HepG2 (cell line): ENCODE measurements around the gene LYZL6. TPM values are rescaled to one million over a fixed set of nuclear protein-coding genes. Genes with fewer than 3 reads are reported as not detected.
A peak's percentile ranks its signal among the peaks of the same experiment; 100 is the strongest.

Experiments used
- BRCA1 ChIP-seq: sonication (generic); formaldehyde crosslinking; IDR thresholded peaks from 2 replicates; pipeline ENCODE4 v1.4.0; 2020; ENCODE audit warnings: missing genetic modification reagents
- DMAP1 ChIP-seq: IDR thresholded peaks from 2 replicates; pipeline ENCODE4 v1.6.1; 2016
- HMGA1 ChIP-seq: sonication (generic); formaldehyde crosslinking; conservative IDR thresholded peaks from 2 replicates; pipeline ENCODE4 v1.4.0; 2020; ENCODE audit warnings: missing genetic modification reagents
- LCORL ChIP-seq, 2 experiments: fragments of 450-650 bp in 1 of 2; sonication (generic) in 1 of 2; formaldehyde crosslinking in 1 of 2; IDR thresholded peaks; 2 replicates each; pipeline versions ENCODE4 v1.5.0 to v1.6.1; 2017 to 2020; ENCODE audit warnings: antibody characterized with exemption in 1 of 2, missing genetic modification reagents in 1 of 2
- MAFG ChIP-seq: sonication (generic); formaldehyde crosslinking; IDR thresholded peaks from 2 replicates; pipeline ENCODE4 v1.5.1; 2020; ENCODE audit warnings: mild to moderate bottlenecking, missing genetic modification reagents
- MAZ ChIP-seq, 2 experiments: sonication (generic) in 1 of 2; formaldehyde crosslinking in 1 of 2; IDR thresholded peaks; 2 replicates each; pipeline versions ENCODE4 v1.5.0 to v1.6.1; 2012 to 2020; ENCODE audit warnings: low read depth in 2 of 2, mild to moderate bottlenecking in 2 of 2, borderline replicate concordance in 1 of 2, improper control_type of control experiment in 1 of 2, low read length in 1 of 2, missing genetic modification reagents in 1 of 2, moderate library complexity in 1 of 2
- PCBP1 ChIP-seq: fragments of 200-400 bp; formaldehyde crosslinking; IDR thresholded peaks from 2 replicates; pipeline ENCODE4 v1.6.1; 2017; ENCODE audit warnings: mild to moderate bottlenecking, low read depth, low read length, borderline replicate concordance
- PHF21A ChIP-seq: sonication (generic); formaldehyde crosslinking; IDR thresholded peaks from 2 replicates; pipeline ENCODE4 v1.5.0; 2020; ENCODE audit warnings: mild to moderate bottlenecking, missing genetic modification reagents
- TOPORS ChIP-seq: sonication (generic); formaldehyde crosslinking; IDR thresholded peaks from 2 replicates; pipeline ENCODE4 v1.8.0; 2023; ENCODE audit warnings: mild to moderate bottlenecking, missing genetic modification reagents
- ZNF335 ChIP-seq: sonication (generic); formaldehyde crosslinking; IDR thresholded peaks from 2 replicates; pipeline ENCODE4 v1.4.0; 2020; ENCODE audit warnings: missing genetic modification reagents
- ZNF44 ChIP-seq: sonication (generic); formaldehyde crosslinking; IDR thresholded peaks from 2 replicates; pipeline ENCODE4 v1.5.1; 2020; ENCODE audit warnings: mild to moderate bottlenecking, missing genetic modification reagents
- ZNF670 ChIP-seq: sonication (generic); formaldehyde crosslinking; IDR thresholded peaks from 2 replicates; pipeline ENCODE4 v1.8.0; 2022; ENCODE audit warnings: mild to moderate bottlenecking, missing genetic modification reagents, borderline replicate concordance
- polyA plus RNA-seq, 8 experiments: library from polyadenylated mRNA; depleted of rRNA in 3 of 8; stranded (reverse) in 7 of 8; unstranded in 1 of 8; fragments of >200 nt; fragmentation: Illumina TruSeq in 4 of 8; extraction: Trizol in 4 of 8; gene quantifications; 2 replicates each; pipeline versions ENCODE4 v1.2.1 to v1.2.3, GENCODE V29; 2011 to 2016; ENCODE audit warnings: low read depth in 4 of 8, missing spikeins in 1 of 8, mixed read lengths in 1 of 8; ENCODE audit not compliant: insufficient read depth in 1 of 8
- total RNA-seq, 5 experiments: library from RNA; depleted of rRNA; stranded (reverse); fragments of >200 nt; fragmentation: Illumina TruSeq; extraction: Trizol; gene quantifications; 2 replicates each; pipeline ENCODE4 v1.2.3, GENCODE V29; 2016; ENCODE audit warnings: low read depth in 1 of 5
- TF ChIP-seq, protein P1 (sequence below): IDR thresholded peaks from 2 replicates; pipeline ENCODE4 v1.6.1; 2016; ENCODE audit warnings: low read depth, missing genetic modification reagents, missing compliant biosample characterization
- TF ChIP-seq, protein P2 (sequence below): sonication (generic); formaldehyde crosslinking; IDR thresholded peaks from 2 replicates; pipeline ENCODE4 v1.8.0; 2022; ENCODE audit warnings: mild to moderate bottlenecking, missing genetic modification reagents, moderate library complexity
- TF ChIP-seq, protein P3 (sequence below): sonication (generic); formaldehyde crosslinking; IDR thresholded peaks from 2 replicates; pipeline ENCODE4 v1.4.0; 2020; ENCODE audit warnings: low read depth, missing genetic modification reagents
- TF ChIP-seq, protein P4 (sequence below): sonication (generic); formaldehyde crosslinking; IDR thresholded peaks from 2 replicates; pipeline ENCODE4 v1.5.0; 2020; ENCODE audit warnings: missing genetic modification reagents
- TF ChIP-seq, protein P5 (sequence below): sonication (generic); formaldehyde crosslinking; conservative IDR thresholded peaks from 2 replicates; pipeline ENCODE4 v1.8.1; 2023; ENCODE audit warnings: missing genetic modification reagents

The LYZL6 gene
- total and polyA plus RNA-seq, 2 of the 13 experiments (the other 11 are each of a cell fraction or from before 2014, with no cell fraction given), result not detected

DNA sequence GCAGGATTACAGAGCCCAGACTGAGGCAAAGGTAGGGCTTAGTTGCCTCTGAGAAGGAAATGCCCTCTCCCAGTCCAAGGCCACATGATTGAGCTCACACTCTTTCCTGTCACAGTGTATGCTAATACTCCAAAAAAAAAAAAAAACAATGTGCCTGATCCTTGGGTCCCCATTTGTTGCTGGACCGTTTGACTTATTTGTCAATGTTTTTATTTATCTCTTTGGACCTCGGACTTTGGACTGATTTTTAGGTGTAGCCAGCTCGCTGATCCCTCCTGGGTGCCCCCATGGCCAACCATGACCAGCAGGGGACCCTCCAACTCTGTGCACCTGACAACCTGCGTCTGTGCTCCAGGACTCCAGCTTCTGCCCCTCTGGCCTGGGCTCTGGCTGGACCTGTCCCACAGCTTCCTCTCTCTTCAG is 38.4 kb upstream of the LYZL6 start (continued):
- TF ChIP-seq, protein P1, sequence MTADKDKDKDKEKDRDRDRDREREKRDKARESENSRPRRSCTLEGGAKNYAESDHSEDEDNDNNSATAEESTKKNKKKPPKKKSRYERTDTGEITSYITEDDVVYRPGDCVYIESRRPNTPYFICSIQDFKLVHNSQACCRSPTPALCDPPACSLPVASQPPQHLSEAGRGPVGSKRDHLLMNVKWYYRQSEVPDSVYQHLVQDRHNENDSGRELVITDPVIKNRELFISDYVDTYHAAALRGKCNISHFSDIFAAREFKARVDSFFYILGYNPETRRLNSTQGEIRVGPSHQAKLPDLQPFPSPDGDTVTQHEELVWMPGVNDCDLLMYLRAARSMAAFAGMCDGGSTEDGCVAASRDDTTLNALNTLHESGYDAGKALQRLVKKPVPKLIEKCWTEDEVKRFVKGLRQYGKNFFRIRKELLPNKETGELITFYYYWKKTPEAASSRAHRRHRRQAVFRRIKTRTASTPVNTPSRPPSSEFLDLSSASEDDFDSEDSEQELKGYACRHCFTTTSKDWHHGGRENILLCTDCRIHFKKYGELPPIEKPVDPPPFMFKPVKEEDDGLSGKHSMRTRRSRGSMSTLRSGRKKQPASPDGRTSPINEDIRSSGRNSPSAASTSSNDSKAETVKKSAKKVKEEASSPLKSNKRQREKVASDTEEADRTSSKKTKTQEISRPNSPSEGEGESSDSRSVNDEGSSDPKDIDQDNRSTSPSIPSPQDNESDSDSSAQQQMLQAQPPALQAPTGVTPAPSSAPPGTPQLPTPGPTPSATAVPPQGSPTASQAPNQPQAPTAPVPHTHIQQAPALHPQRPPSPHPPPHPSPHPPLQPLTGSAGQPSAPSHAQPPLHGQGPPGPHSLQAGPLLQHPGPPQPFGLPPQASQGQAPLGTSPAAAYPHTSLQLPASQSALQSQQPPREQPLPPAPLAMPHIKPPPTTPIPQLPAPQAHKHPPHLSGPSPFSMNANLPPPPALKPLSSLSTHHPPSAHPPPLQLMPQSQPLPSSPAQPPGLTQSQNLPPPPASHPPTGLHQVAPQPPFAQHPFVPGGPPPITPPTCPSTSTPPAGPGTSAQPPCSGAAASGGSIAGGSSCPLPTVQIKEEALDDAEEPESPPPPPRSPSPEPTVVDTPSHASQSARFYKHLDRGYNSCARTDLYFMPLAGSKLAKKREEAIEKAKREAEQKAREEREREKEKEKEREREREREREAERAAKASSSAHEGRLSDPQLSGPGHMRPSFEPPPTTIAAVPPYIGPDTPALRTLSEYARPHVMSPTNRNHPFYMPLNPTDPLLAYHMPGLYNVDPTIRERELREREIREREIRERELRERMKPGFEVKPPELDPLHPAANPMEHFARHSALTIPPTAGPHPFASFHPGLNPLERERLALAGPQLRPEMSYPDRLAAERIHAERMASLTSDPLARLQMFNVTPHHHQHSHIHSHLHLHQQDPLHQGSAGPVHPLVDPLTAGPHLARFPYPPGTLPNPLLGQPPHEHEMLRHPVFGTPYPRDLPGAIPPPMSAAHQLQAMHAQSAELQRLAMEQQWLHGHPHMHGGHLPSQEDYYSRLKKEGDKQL (CRISPR knock-in tag), result no peak
- TF ChIP-seq MAFG, result no peak
- no peak for TF ChIP-seq ZNF670 (CRISPR knock-in tag)
- 0 out of 2 replicates have a peak, but pooled peaks have one; percentile 50 for TF ChIP-seq BRCA1 (CRISPR knock-in tag)
- TF ChIP-seq, protein P2, sequence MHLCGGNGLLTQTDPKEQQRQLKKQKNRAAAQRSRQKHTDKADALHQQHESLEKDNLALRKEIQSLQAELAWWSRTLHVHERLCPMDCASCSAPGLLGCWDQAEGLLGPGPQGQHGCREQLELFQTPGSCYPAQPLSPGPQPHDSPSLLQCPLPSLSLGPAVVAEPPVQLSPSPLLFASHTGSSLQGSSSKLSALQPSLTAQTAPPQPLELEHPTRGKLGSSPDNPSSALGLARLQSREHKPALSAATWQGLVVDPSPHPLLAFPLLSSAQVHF (CRISPR knock-in tag), result no peak
- no peak for TF ChIP-seq PCBP1
- TF ChIP-seq DMAP1 (CRISPR knock-in tag), result no peak
- TF ChIP-seq MAZ (IDR thresholded peaks at IDR 0.05; ENCODE audit: borderline replicate concordance, low read depth, low read length), result peak; percentile 82; the same call in 1 of the 2 replicates
- TF ChIP-seq MAZ (CRISPR knock-in tag; IDR thresholded peaks at IDR 0.05; ENCODE audit: low read depth), result peak; percentile 48; the same call in 1 of the 2 replicates
- TF ChIP-seq ZNF335 (CRISPR knock-in tag), result no peak; the same call in 1 of the 2 replicates
- TF ChIP-seq HMGA1 (CRISPR knock-in tag), result no peak
- TF ChIP-seq, protein P3, sequence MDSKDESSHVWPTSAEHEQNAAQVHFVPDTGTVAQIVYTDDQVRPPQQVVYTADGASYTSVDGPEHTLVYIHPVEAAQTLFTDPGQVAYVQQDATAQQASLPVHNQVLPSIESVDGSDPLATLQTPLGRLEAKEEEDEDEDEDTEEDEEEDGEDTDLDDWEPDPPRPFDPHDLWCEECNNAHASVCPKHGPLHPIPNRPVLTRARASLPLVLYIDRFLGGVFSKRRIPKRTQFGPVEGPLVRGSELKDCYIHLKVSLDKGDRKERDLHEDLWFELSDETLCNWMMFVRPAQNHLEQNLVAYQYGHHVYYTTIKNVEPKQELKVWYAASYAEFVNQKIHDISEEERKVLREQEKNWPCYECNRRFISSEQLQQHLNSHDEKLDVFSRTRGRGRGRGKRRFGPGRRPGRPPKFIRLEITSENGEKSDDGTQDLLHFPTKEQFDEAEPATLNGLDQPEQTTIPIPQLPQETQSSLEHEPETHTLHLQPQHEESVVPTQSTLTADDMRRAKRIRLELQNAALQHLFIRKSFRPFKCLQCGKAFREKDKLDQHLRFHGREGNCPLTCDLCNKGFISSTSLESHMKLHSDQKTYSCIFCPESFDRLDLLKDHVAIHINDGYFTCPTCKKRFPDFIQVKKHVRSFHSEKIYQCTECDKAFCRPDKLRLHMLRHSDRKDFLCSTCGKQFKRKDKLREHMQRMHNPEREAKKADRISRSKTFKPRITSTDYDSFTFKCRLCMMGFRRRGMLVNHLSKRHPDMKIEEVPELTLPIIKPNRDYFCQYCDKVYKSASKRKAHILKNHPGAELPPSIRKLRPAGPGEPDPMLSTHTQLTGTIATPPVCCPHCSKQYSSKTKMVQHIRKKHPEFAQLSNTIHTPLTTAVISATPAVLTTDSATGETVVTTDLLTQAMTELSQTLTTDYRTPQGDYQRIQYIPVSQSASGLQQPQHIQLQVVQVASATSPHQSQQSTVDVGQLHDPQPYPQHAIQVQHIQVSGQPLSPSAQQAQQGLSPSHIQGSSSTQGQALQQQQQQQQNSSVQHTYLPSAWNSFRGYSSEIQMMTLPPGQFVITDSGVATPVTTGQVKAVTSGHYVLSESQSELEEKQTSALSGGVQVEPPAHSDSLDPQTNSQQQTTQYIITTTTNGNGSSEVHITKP (CRISPR knock-in tag), result no peak
- TF ChIP-seq LCORL (IDR thresholded peaks at IDR 0.05), result peak; percentile 67; the same call in 1 of the 2 replicates
- TF ChIP-seq LCORL (CRISPR knock-in tag; IDR thresholded peaks at IDR 0.05), result peak; percentile 61; the same call in 1 of the 2 replicates
- TF ChIP-seq TOPORS (CRISPR knock-in tag), result no peak
- TF ChIP-seq ZNF44, result no peak
- TF ChIP-seq, protein P4, sequence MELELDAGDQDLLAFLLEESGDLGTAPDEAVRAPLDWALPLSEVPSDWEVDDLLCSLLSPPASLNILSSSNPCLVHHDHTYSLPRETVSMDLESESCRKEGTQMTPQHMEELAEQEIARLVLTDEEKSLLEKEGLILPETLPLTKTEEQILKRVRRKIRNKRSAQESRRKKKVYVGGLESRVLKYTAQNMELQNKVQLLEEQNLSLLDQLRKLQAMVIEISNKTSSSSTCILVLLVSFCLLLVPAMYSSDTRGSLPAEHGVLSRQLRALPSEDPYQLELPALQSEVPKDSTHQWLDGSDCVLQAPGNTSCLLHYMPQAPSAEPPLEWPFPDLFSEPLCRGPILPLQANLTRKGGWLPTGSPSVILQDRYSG (CRISPR knock-in tag), result 0 out of 2 replicates have a peak, but pooled peaks have one; percentile 32
- TF ChIP-seq PHF21A (CRISPR knock-in tag), result peak; percentile 58; the same call in 1 of the 2 replicates
- TF ChIP-seq, protein P5, sequence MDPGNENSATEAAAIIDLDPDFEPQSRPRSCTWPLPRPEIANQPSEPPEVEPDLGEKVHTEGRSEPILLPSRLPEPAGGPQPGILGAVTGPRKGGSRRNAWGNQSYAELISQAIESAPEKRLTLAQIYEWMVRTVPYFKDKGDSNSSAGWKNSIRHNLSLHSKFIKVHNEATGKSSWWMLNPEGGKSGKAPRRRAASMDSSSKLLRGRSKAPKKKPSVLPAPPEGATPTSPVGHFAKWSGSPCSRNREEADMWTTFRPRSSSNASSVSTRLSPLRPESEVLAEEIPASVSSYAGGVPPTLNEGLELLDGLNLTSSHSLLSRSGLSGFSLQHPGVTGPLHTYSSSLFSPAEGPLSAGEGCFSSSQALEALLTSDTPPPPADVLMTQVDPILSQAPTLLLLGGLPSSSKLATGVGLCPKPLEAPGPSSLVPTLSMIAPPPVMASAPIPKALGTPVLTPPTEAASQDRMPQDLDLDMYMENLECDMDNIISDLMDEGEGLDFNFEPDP (CRISPR knock-in tag), result no peak
